ENCODE measurements around the gene HMGB3.
"Not testable (repeated sequence)": the region's sequence is repeated elsewhere in the genome, so short reads cannot be mapped to it uniquely, and the experiment has no call there.

Gene HMGB3

GRCh38 chrX:150984169-150984824 lies 1.2 kb downstream of the HMGB3 start:
- no peak overlapping the region for H3K27ac ChIP-seq
- H3K27me3 ChIP-seq, result peaks cover 14% of the 10 kb centered on the region
- no peaks in the 10 kb centered on the region for H3K36me3 ChIP-seq
- H3K4me1 ChIP-seq (ENCODE audit: control insufficient read depth in 1 of 2, insufficient read depth in 1 of 2, low read depth in 1 of 2, low read length in 1 of 2), result peaks cover 16 to 18% of the 10 kb centered on the region in 2 experiments
- H3K4me3 ChIP-seq (ENCODE audit: low read depth in 1 of 2, low read length in 1 of 2), result peak overlapping the region; percentile 24 to 43
- TF ChIP-seq, protein P1, sequence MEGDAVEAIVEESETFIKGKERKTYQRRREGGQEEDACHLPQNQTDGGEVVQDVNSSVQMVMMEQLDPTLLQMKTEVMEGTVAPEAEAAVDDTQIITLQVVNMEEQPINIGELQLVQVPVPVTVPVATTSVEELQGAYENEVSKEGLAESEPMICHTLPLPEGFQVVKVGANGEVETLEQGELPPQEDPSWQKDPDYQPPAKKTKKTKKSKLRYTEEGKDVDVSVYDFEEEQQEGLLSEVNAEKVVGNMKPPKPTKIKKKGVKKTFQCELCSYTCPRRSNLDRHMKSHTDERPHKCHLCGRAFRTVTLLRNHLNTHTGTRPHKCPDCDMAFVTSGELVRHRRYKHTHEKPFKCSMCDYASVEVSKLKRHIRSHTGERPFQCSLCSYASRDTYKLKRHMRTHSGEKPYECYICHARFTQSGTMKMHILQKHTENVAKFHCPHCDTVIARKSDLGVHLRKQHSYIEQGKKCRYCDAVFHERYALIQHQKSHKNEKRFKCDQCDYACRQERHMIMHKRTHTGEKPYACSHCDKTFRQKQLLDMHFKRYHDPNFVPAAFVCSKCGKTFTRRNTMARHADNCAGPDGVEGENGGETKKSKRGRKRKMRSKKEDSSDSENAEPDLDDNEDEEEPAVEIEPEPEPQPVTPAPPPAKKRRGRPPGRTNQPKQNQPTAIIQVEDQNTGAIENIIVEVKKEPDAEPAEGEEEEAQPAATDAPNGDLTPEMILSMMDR (IDR thresholded peaks at IDR 0.05), result no peak
- H3K9me3 ChIP-seq, result no peaks in the 10 kb centered on the region

DNA sequence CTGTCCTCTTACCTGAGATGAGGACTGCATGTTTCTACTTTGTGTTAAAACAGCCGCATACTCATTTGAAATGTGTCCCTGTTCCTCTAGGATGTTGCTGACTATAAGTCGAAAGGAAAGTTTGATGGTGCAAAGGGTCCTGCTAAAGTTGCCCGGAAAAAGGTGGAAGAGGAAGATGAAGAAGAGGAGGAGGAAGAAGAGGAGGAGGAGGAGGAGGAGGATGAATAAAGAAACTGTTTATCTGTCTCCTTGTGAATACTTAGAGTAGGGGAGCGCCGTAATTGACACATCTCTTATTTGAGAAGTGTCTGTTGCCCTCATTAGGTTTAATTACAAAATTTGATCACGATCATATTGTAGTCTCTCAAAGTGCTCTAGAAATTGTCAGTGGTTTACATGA lies 4.6 kb downstream of the HMGB3 start:
- not testable (repeated sequence) for H3K4me1 ChIP-seq (ENCODE audit: control insufficient read depth in 1 of 2, insufficient read depth in 1 of 2, low read depth in 1 of 2, low read length in 1 of 2); H3K27ac ChIP-seq; H3K36me3 ChIP-seq; H3K9me3 ChIP-seq; H3K4me3 ChIP-seq (ENCODE audit: low read depth in 1 of 2, low read length in 1 of 2)
- H3K27me3 ChIP-seq, result peaks cover 14% of the 10 kb centered on the region

DNA sequence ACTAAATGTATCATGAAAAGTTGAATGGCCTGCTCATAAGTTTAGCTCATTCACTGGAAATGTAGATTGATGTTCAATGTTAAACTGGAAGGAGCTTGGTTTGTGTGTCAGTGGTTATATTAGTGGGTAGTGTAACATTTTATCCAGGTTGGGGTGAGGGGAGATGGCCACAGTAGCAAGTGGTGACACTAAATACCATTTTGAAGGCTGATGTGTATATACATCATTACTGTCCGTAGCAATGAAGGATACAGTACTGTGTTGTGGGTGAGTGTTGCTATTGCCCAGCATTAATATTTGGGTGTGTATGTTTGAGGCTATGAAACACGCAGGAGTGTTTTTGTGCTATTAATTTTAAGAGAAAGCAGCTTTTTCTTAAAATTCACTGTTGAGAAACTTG lies 6.3 kb downstream of the HMGB3 start:
- peaks cover 13% of the 10 kb centered on the region for H3K27me3 ChIP-seq
- peaks cover 7 to 8% of the 10 kb centered on the region in 2 experiments for H3K4me1 ChIP-seq (ENCODE audit: control insufficient read depth in 1 of 2, insufficient read depth in 1 of 2, low read depth in 1 of 2, low read length in 1 of 2)
- H3K36me3 ChIP-seq, result no peaks in the 10 kb centered on the region
- no peak overlapping the region for H3K4me3 ChIP-seq (ENCODE audit: low read depth in 1 of 2, low read length in 1 of 2)
- TF ChIP-seq, protein P1 (IDR thresholded peaks at IDR 0.05), result no peak
- no peaks in the 10 kb centered on the region for H3K9me3 ChIP-seq
- no peak overlapping the region for H3K27ac ChIP-seq

GRCh38 chrX:150990910-150991309 lies 7.8 kb downstream of the HMGB3 start:
- TF ChIP-seq, protein P1 (IDR thresholded peaks at IDR 0.05), result no peak
- Histone ChIP-seq H3K36me3 (no peaks in the 10 kb centered on the region), H3K9me3 (no peaks in the 10 kb centered on the region), H3K4me1 (ENCODE audit: control insufficient read depth in 1 of 2, insufficient read depth in 1 of 2, low read depth in 1 of 2, low read length in 1 of 2) (no peaks in the 10 kb centered on the region), H3K27me3 (no peaks in the 10 kb centered on the region), H3K4me3 (ENCODE audit: low read depth in 1 of 2, low read length in 1 of 2) (no peak overlapping the region), H3K27ac (no peak overlapping the region)

DNA sequence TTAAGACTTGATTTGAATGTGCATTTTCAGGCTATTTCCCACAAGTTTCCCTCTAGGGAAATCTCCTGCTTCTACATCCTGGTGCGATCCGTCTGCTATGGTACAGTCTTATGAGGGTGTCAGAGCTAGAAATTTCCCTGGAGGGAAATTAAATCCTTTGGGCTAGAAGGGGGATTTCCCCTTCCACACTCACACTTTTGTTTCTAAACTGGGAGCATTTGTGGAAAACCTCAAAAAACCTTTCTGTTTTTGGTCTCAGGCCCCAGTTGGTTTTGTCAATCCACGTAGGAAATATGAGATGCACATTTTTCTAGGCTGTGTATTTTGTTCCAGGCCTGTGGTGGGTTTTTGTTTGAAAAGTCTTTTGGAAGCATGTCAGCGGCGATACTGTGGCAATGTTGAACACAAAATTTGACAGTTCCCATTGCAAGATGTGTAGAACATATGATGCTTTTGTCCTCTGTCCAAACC lies 17.8 kb downstream of the HMGB3 start:
- H3K36me3 ChIP-seq, result no peaks in the 10 kb centered on the region
- no peak overlapping the region for H3K4me3 ChIP-seq (ENCODE audit: low read depth in 1 of 2, low read length in 1 of 2)
- no peaks in the 10 kb centered on the region for H3K27me3 ChIP-seq
- TF ChIP-seq, protein P1 (IDR thresholded peaks at IDR 0.05), result no peak
- no peak overlapping the region for H3K27ac ChIP-seq
- no peaks in the 10 kb centered on the region for H3K9me3 ChIP-seq
- H3K4me1 ChIP-seq (ENCODE audit: control insufficient read depth in 1 of 2, insufficient read depth in 1 of 2, low read depth in 1 of 2, low read length in 1 of 2), result no peaks in the 10 kb centered on the region

DNA sequence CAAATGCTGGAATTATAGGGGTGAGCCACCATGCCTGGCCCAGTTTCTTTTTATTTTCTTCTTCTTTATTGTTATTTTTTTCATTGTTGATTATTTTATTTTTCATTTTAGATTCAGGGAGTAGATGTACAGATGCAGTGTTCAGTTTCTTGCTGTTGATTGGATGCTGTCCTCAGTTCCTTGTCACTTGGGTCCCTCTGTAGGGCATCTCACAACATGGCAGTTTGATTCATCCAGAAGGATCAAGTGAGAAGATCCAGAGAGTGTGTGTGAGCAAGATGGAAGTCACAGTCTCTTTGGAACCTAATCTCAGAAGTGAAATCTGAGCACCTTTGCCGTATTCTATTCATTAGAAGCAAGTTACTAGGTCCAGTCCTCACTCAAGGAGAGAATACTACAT lies 20.9 kb downstream of the HMGB3 start:
- TF ChIP-seq, protein P1 (IDR thresholded peaks at IDR 0.05), result no peak
- no peaks in the 10 kb centered on the region for H3K36me3 ChIP-seq
- H3K4me3 ChIP-seq (ENCODE audit: low read depth in 1 of 2, low read length in 1 of 2), result no peak overlapping the region
- no peaks in the 10 kb centered on the region for H3K4me1 ChIP-seq (ENCODE audit: control insufficient read depth in 1 of 2, insufficient read depth in 1 of 2, low read depth in 1 of 2, low read length in 1 of 2)
- H3K9me3 ChIP-seq, result no peaks in the 10 kb centered on the region
- no peak overlapping the region for H3K27ac ChIP-seq
- no peaks in the 10 kb centered on the region for H3K27me3 ChIP-seq
